ENCODE data around the gene ASTN2.

Gene ASTN2

GRCh38 chr9:116417464-116417863 is 997.4 kb downstream of the ASTN2 start:
- in situ Hi-C loops (cut with MboI; ENCODE audit: low sequenced_read_pairs) = no loop called here

- in situ Hi-C loops (cut with MboI; ENCODE audit: low sequenced_read_pairs) = no loop called here
Measured at GRCh38 chr9:116416421-116416820, 998.4 kb downstream of the ASTN2 start.

- in situ Hi-C loops (cut with MboI; ENCODE audit: low sequenced_read_pairs) = no loop called here
Measured at GRCh38 chr9:116414374-116414773, 1000.5 kb downstream of the ASTN2 start.

DNA sequence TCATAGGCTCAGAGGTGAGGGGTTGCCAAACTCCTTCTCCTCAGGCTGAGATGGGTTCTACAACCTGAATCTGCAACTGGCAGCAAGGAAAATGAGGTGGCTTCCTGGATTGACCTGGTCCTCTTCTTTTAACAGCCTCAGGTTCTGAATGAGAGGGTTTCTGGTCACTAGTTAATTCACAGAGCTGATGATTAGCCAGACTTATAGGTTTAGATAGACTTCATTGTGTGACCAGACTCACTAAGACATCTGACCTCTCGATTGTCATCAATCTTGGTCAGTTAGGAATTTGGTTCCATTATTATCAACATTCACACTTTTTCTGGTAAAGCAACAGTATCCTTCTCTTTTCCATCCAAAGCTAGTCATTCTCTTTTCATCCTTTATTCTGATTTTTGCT is 1003.4 kb downstream of the ASTN2 start:
- in situ Hi-C loops (cut with MboI; ENCODE audit: low sequenced_read_pairs) = no loop called here

DNA sequence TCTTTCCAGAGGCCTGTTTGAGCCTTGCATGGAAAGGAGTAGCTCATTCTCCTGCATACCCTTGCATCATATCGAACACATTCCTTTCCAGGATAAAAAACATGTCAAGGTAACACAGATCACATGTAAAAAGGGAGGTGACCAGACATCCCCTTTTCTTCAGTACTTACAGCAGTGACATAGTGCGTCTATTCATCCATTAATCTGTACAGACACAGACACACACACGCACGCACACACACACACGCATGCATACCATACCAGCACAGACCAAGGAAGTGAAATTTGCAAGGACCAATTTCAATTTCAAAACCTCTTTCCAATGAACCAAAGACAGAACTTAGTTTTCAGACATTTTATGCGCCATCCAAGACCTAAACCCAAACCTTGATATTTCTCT is 1005.2 kb downstream of the ASTN2 start:
- in situ Hi-C loops (cut with MboI; ENCODE audit: low sequenced_read_pairs) = no loop called here

DNA sequence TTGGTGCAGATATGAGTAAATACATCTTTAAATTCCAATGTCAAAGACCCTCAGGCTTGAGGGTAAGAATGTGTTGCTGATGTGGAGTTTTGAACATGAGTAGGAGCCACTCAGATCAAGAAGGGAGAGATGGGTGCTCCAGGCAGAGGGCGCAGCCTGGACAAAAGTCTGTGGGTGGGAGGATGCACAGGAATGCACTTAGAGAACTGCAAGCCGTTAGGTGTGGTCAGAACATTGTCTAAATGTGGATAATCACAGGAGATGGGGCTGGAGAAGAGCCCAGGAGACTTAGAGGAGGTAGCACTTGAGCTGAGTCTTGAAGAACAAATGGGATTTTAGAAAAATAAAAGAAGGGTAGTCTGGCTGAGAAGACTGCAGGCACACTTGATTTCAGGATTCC is 1005.7 kb downstream of the ASTN2 start:
- in situ Hi-C loops (cut with MboI; ENCODE audit: low sequenced_read_pairs) = no loop called here

GRCh38 chr9:116406469-116406868 is 1008.4 kb downstream of the ASTN2 start:
- in situ Hi-C loops (cut with MboI; ENCODE audit: low sequenced_read_pairs) = no loop called here

- in situ Hi-C loops (cut with MboI; ENCODE audit: low sequenced_read_pairs) = no loop called here
Measured at GRCh38 chr9:116405321-116405720, 1009.5 kb downstream of the ASTN2 start.

- in situ Hi-C loops (cut with MboI; ENCODE audit: low sequenced_read_pairs) = no loop called here
Measured at GRCh38 chr9:116404228-116404627, 1010.6 kb downstream of the ASTN2 start.

GRCh38 chr9:116403171-116403570 is 1011.7 kb downstream of the ASTN2 start:
- in situ Hi-C loops (cut with MboI; ENCODE audit: low sequenced_read_pairs) = no loop called here

GRCh38 chr9:116395699-116396037 is 1019.2 kb downstream of the ASTN2 start:
- in situ Hi-C loops (cut with MboI; ENCODE audit: low sequenced_read_pairs) = no loop called here

DNA sequence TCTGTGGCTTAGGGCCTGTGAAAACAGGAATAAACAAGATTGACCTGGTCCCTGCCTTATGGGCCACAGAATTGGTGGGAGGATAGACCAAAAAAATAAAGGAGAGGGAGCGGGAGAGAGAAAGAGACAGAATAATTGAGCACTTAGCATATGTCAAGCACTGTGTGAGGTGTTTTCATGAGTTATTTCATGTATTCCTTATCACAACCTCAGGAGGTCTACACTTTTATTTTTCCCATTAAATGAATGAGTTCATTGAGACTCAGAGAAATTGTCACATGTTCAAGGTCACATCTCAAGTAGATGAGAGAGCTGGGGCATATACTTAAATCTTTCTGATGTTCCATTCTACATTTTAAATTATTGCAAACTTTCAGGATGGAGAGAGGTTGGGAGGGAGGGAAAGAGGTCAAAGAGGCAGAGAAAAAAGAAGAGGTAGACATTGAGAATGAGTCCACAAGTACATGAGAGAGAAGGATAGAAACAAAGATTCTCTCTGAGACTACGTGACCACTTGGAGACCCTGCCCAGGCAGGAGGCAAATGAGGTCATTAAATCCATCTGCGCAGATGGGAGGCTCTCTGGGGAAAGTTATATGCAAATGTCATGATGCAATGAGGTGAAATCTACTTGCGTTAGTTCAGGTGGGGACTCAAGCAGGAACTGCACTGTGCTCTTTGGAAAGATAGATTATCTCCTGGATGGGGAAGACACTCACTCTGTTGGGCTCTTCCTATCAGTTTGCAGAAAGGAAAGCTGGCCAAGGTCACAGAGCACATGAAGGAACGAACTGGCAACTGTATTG is 1019.8 kb downstream of the ASTN2 start:
- in situ Hi-C loops (cut with MboI; ENCODE audit: low sequenced_read_pairs) = no loop called here

GRCh38 chr9:116394070-116394469 is 1020.8 kb downstream of the ASTN2 start:
- in situ Hi-C loops (cut with MboI; ENCODE audit: low sequenced_read_pairs) = no loop called here

- in situ Hi-C loops (cut with MboI; ENCODE audit: low sequenced_read_pairs) = no loop called here
Measured at GRCh38 chr9:116393198-116393597, 1021.7 kb downstream of the ASTN2 start.

DNA sequence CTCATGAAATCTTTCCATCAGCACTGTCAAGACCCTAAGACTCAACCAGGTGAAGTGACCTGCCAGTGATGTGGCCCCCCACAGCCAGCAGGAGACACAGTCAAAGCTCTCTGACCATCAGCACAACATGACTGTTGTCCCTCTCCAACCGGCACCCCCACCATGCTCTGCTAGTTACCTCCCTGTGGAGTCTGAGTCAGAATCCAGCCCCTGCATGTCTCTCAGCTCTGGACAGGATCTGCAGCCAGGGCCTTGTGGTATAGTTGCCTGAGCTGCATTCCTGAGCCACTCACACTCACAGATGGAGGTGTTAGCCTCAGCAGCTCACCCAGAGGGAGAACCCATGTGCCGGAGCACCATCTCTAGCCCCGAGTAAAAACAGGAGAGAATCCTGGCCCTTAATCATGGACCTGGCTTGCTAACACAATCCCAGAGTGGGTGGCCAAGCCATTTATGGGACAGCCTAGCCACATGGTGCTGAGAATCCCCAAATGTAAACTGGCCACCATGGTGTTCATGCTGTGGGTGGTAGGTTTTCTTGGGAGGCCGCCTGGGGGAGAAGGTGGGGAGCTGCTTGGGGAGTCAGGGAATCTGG is 1023.5 kb downstream of the ASTN2 start:
- in situ Hi-C loops (cut with MboI; ENCODE audit: low sequenced_read_pairs) = no loop called here

DNA sequence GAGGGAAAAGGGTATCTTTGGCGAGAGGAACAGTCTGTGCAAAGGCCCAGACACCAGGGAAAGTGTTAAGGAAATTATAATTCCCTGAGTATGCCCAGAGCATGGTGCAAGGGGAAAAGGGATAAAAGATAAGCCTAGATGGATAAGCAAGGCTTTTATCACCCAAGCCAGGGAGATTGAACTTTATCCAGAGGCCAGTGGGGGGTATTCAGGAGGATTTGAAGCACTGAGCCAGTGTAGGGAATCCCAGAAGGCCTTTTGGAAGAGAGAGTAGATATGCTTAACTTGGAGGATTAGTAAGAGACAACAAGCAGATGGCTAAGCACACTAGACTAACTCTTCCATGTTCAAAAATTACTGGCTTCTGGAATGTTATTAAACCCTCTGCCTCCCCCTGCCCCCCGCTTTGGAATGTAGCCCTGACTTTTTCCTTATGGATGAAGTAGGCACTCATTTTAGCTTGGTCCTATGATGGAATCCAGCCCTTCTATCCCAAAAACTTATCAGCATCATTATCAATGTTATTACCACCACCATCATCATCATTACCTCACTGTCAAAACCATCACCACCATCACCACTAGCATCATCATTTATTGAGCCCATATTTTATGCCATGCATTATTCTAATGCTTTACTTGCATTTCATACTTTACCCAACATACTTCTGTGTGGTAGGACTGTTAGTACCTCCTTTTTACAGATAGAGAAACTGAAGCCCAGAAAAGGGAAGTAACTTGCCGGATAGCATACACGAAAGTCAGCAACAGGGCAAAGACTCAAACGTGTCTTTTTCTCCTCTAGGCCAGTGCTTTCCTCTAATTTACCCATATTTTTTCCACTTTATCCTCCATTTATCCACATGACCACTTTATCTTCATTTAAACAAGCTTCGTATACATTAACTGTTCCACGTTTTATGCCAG is 1024.3 kb downstream of the ASTN2 start:
- in situ Hi-C loops (cut with MboI; ENCODE audit: low sequenced_read_pairs) = no loop called here

DNA sequence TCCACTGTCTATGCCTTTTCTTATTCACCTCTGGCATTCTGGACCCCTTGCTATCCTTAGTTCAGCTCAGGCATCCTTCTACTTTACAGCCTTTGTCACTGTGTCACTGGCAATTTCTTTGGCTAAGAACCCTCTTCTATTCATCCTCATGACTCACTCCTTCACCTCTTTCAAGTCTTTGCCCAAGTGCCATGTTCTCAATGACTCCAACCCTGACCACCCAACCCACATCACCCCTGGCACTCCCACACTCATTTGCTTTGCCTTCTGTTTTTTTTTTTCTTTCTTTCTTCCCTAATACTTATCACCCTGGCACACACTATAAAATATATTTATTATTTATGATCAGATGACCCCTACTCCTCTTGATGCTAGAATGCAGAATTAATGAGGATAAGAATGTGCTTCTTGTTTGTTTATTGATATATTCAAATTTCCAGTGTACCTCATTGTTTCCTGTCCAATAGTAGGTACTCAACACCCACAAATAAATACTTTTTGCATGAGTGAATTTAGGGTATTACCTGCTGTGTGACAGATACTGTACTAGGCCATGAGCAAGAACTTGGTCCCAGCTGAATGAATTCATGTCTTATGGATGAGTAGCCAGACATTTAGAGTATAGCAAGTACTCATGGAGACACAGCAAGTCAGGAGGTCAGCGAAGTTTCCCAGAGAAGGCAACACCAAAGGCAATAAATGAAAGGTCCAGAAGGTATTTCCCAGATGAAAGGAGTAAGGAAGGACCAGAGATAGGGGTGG is 1025.1 kb downstream of the ASTN2 start:
- in situ Hi-C loops (cut with MboI; ENCODE audit: low sequenced_read_pairs) = no loop called here

DNA sequence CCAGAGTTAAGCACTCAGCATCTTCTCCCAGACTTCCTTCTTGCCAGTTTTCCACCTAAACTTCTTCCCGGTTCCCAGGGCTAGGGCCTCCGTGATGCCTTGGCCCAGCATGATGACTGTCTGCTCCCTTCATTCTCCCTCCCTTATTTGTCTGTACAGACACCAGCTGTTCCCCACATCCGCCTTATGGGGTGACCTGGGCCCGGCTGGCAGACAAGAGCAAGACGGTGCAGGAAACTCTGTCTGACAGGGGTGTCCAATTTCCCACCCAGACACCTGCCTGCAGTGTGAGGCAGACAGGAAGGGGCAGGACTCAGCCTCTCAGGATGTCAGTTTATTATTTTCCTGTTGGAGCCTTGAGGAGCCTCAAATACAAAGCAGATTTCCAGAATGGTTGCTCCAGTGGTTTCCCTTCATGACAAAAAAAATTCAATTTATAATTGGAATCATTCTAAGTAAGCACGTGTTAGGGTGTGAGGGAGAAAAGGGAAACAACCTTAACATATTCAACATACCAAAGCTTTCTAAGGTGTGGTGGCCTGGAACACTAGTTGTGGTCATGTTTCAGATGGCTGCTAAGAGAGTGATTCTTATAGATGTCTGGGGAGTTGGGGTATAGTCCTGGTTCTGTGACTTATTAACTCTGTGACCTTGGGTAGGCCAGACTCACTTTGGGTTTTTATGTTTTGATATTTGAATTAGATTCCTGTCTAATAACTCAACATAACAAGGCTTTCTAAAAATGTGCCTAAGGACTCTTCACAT is 1026.7 kb downstream of the ASTN2 start:
- in situ Hi-C loops (cut with MboI; ENCODE audit: low sequenced_read_pairs) = no loop called here

DNA sequence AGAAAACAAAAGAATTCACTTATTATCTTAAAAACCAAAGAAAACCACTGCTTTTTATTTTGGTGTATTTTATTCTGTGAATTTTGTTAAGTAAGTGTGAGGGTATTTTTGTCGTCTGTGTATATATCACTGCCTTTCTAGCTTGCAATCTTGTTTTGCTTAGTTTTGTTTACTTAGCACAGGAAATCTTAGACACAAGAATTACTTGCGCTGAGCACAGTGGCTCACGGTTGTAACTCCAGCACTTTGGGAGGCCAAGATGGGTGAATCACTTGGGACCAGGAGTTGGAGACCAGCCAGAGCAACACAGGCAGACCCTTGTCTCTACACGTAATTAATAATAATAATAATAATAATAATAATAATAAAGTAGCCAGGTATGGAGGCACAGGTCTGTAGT is 1030.9 kb downstream of the ASTN2 start:
- in situ Hi-C loops (cut with MboI; ENCODE audit: low sequenced_read_pairs) = no loop called here

- in situ Hi-C loops (cut with MboI; ENCODE audit: low sequenced_read_pairs) = no loop called here
Measured at GRCh38 chr9:116383133-116383532, 1031.7 kb downstream of the ASTN2 start.
